B cell (primary cell): ENCODE measurements around the gene AMACR. TPM values are rescaled to one million over a fixed set of nuclear protein-coding genes. Genes with fewer than 3 reads are reported as not detected.

Experiments
- ATAC-seq: fragments of 200-7000 bp; cut with Tn5 transposase; one replicate; pipeline ENCODE4 v1.10.0; 2021; ENCODE audit warnings: low read depth, mild to moderate bottlenecking, moderate number of reproducible peaks, moderate library complexity
- CTCF ChIA-PET: fragments of 350-600 bp; sonication (Branson Sonifier 250); formaldehyde crosslinking; loops from one replicate; lab custom pipeline; 2021; ENCODE audit warnings: antibody characterized with exemption, inconsistent platforms; lab: Charles Lee
- POLR2A ChIA-PET: fragments of 350-600 bp; sonication (Branson Sonifier 250); formaldehyde crosslinking; loops from one replicate; lab custom pipeline; 2021; ENCODE audit warnings: antibody characterized with exemption; lab: Charles Lee
- DNase-seq: peaks from one replicate; pipeline ENCODE4 v3.0.0; 2013
- H2AFZ ChIP-seq: 2 replicates; pipeline ENCODE4 v1.6.1; 2012; ENCODE audit warnings: mild to moderate bottlenecking, low read depth, low read length; ENCODE audit not compliant: insufficient read depth, poor library complexity, severe bottlenecking
- H3K27ac ChIP-seq, 2 donors: 1 replicate in 1 of 2; 2 replicates in 1 of 2; pipeline ENCODE4 v1.5.1; 2012 to 2013; ENCODE audit warnings: low read length in 2 of 2, mild to moderate bottlenecking in 2 of 2, moderate library complexity in 1 of 2
- H3K27me3 ChIP-seq, 4 experiments: fragments of 200-600 bp in 1 of 4; sonication (generic) in 1 of 4; replicated peaks in 1 of 4; 1 replicate in 2 of 4; 2 replicates in 2 of 4; pipeline versions ENCODE4 v1.6.1 to v1.7.0; 2013 to 2016; ENCODE audit warnings: low read length in 3 of 4, mild to moderate bottlenecking in 2 of 4, mixed read lengths in 1 of 4, moderate library complexity in 1 of 4; ENCODE audit not compliant: insufficient read depth in 4 of 4, control insufficient read depth in 3 of 4; ENCODE audit errors: control extremely low read depth in 1 of 4
- H3K36me3 ChIP-seq, 2 experiments: replicated peaks in 1 of 2; 1 replicate in 1 of 2; 2 replicates in 1 of 2; pipeline versions ENCODE4 v1.6.1 to v1.7.1; 2013; ENCODE audit warnings: low read length in 1 of 2; ENCODE audit not compliant: insufficient read depth in 2 of 2, control insufficient read depth in 1 of 2; ENCODE audit errors: control extremely low read depth in 1 of 2, extremely low read depth in 1 of 2
- H3K4me1 ChIP-seq, 2 donors: fragments of 200-600 bp in 1 of 2; sonication (generic) in 1 of 2; 1 replicate in 1 of 2; 2 replicates in 1 of 2; pipeline versions ENCODE4 v1.5.1 to v1.6.1; 2013 to 2017; ENCODE audit warnings: low read length in 2 of 2; ENCODE audit not compliant: control insufficient read depth in 2 of 2, insufficient read depth in 2 of 2
- H3K4me2 ChIP-seq: replicated peaks from 2 replicates; pipeline ENCODE3; 2012; ENCODE audit warnings: mild to moderate bottlenecking, low read depth, low read length; ENCODE audit not compliant: poor library complexity, severe bottlenecking
- H3K4me3 ChIP-seq, 5 experiments: fragments of 200-600 bp in 1 of 5; sonication (generic) in 1 of 5; 1 replicate in 3 of 5; 2 replicates in 2 of 5; pipeline versions ENCODE4 v1.5.1 to v1.7.0; 2011 to 2016; ENCODE audit warnings: low read length in 4 of 5, mild to moderate bottlenecking in 4 of 5, low read depth in 2 of 5, control low read depth in 1 of 5, moderate library complexity in 1 of 5; ENCODE audit not compliant: insufficient read depth in 1 of 5; ENCODE audit errors: control extremely low read depth in 1 of 5, extremely low read depth in 1 of 5
- H3K79me2 ChIP-seq: fragments of 200-600 bp; sonication (generic); one replicate; pipeline ENCODE4 v1.6.0; 2016; ENCODE audit warnings: low read length; ENCODE audit not compliant: control insufficient read depth, insufficient read depth
- H3K9ac ChIP-seq: fragments of 200-600 bp; sonication (generic); 2 replicates; pipeline ENCODE4 v1.6.1; 2017; ENCODE audit warnings: mild to moderate bottlenecking, low read length, moderate library complexity
- H3K9me3 ChIP-seq, 3 donors: one replicate each; pipeline versions ENCODE4 v1.6.1 to v1.7.1; 2013; ENCODE audit warnings: low read length in 2 of 3; ENCODE audit not compliant: control insufficient read depth in 2 of 3, insufficient read depth in 1 of 3; ENCODE audit errors: control extremely low read depth in 1 of 3
- H4K20me1 ChIP-seq: 2 replicates; pipeline ENCODE4 v1.6.0; 2012; ENCODE audit warnings: mild to moderate bottlenecking, low read length; ENCODE audit not compliant: insufficient read depth, control insufficient read depth, poor library complexity, severe bottlenecking
- H3K27ac Mint-ChIP-seq: one replicate; pipeline ENCODE4 v1.8.0; 2021; ENCODE audit warnings: mixed read lengths
- H3K27me3 Mint-ChIP-seq: one replicate; pipeline ENCODE4 v1.8.0; 2021; ENCODE audit warnings: mixed read lengths
- H3K4me1 Mint-ChIP-seq: one replicate; pipeline ENCODE4 v1.8.0; 2021; ENCODE audit warnings: mixed read lengths
- H3K4me3 Mint-ChIP-seq: one replicate; pipeline ENCODE4 v1.8.0; 2021; ENCODE audit warnings: mixed read lengths
- H3K9me3 Mint-ChIP-seq: one replicate; pipeline ENCODE4 v1.8.0; 2022; ENCODE audit warnings: mixed read lengths; ENCODE audit not compliant: insufficient read depth
- EZH2 ChIP-seq: IDR thresholded peaks from 2 replicates; pipeline ENCODE4 v1.6.1; 2012; ENCODE audit warnings: borderline replicate concordance, low read depth, mild to moderate bottlenecking, moderate library complexity, low read length; ENCODE audit not compliant: insufficient read depth, poor library complexity, severe bottlenecking
- WGBS: methylation state at CpG from one replicate; pipeline ENCODE4 v1.1.5; 2013; ENCODE audit warnings: missing lambda C conversion rate; ENCODE audit not compliant: insufficient coverage; 5-methylcytosine and 5-hydroxymethylcytosine counted together
- intact Hi-C: fragments of 100-400 bp; cut with micrococcal nuclease; formaldehyde crosslinking; loops from one replicate; pipeline ENCODE4 v1.10.0; 2022
- polyA plus RNA-seq: library from polyadenylated mRNA; depleted of rRNA; stranded (reverse); fragments of >200 nt; gene quantifications from 2 replicates; pipeline ENCODE4 v1.2.3, GENCODE V29; 2012
- total RNA-seq, 2 donors: library from RNA; stranded (reverse); fragments of 120-200 nt in 1 of 2; gene quantifications; 1 replicate in 1 of 2; 2 replicates in 1 of 2; pipeline versions ENCODE4 v1.2.3 to v1.2.4, GENCODE V29; 2013 to 2022
- TF ChIP-seq, protein P1 (sequence below): fragments of 200-600 bp; IDR thresholded peaks from one replicate; pipeline ENCODE4 v1.8.0; 2022; ENCODE audit warnings: antibody characterized with exemption, mild to moderate bottlenecking

Gene AMACR
- total and polyA plus RNA-seq, 2 donors (not counting 1 experiment from before 2014, with no cell fraction given), result 2.6 to 5.8 TPM

- Histone ChIP-seq H3K4me2 (peak overlapping the region; percentile 29), H2AFZ (no peak overlapping the region), H3K4me3 (no peak overlapping the region), H3K9ac (no peak overlapping the region), H3K36me3 (no peaks in the 10 kb centered on the region), H3K9me3 (no peaks in the 10 kb centered on the region), H3K4me1 (peaks cover 12 to 14% of the 10 kb centered on the region in 2 donors), H3K27ac (no peak overlapping the region), H3K27me3 (no peaks in the 10 kb centered on the region), H3K79me2 (no peaks in the 10 kb centered on the region), H4K20me1 (no peaks in the 10 kb centered on the region)
- H3K9me3 Mint-ChIP-seq, result no peaks in the 10 kb centered on the region
- intact Hi-C loops, result no loop called here
- no peak for DNase-seq
- ATAC-seq, result no peak
- ChIA-PET CTCF (no interaction called here), POLR2A (no interaction called here)
- H3K27me3 Mint-ChIP-seq, result no peaks in the 10 kb centered on the region
- 47% methylated on average over 6 of the region's 7 CpGs for WGBS
- TF ChIP-seq EZH2, result no peak
- TF ChIP-seq, protein P1, sequence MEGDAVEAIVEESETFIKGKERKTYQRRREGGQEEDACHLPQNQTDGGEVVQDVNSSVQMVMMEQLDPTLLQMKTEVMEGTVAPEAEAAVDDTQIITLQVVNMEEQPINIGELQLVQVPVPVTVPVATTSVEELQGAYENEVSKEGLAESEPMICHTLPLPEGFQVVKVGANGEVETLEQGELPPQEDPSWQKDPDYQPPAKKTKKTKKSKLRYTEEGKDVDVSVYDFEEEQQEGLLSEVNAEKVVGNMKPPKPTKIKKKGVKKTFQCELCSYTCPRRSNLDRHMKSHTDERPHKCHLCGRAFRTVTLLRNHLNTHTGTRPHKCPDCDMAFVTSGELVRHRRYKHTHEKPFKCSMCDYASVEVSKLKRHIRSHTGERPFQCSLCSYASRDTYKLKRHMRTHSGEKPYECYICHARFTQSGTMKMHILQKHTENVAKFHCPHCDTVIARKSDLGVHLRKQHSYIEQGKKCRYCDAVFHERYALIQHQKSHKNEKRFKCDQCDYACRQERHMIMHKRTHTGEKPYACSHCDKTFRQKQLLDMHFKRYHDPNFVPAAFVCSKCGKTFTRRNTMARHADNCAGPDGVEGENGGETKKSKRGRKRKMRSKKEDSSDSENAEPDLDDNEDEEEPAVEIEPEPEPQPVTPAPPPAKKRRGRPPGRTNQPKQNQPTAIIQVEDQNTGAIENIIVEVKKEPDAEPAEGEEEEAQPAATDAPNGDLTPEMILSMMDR, result no peak
- no peak overlapping the region for H3K27ac Mint-ChIP-seq
- no peak overlapping the region for H3K4me3 Mint-ChIP-seq
- H3K4me1 Mint-ChIP-seq, result peaks cover 18% of the 10 kb centered on the region
Observed at GRCh38 chr5:34042321-34042720, 34.5 kb upstream of the AMACR start.

GRCh38 chr5:34041247-34041972 is 33.6 kb upstream of the AMACR start:
- no peak for DNase-seq
- CTCF ChIA-PET, result no interaction called here
- H3K4me1 ChIP-seq, result peaks cover 12 to 14% of the 10 kb centered on the region in 2 donors
- Mint-ChIP-seq H3K4me3 (no peak overlapping the region), H3K27ac (no peak overlapping the region), H3K4me1 (peaks cover 18% of the 10 kb centered on the region), H3K9me3 (no peaks in the 10 kb centered on the region), H3K27me3 (no peaks in the 10 kb centered on the region)
- H3K9me3 ChIP-seq, result no peaks in the 10 kb centered on the region
- no peaks in the 10 kb centered on the region for H3K79me2 ChIP-seq
- H3K27ac ChIP-seq, result no peak overlapping the region
- POLR2A ChIA-PET, result no interaction called here
- H3K27me3 ChIP-seq, result no peaks in the 10 kb centered on the region
- WGBS, result no CpG with 5 or more reads among the region's 1 CpG
- TF ChIP-seq EZH2, result no peak
- TF ChIP-seq, protein P1, result no peak
- H3K36me3 ChIP-seq, result no peaks in the 10 kb centered on the region
- H3K4me2 ChIP-seq, result no peak overlapping the region
- no peak for ATAC-seq
- H3K9ac ChIP-seq, result no peak overlapping the region
- H4K20me1 ChIP-seq, result no peaks in the 10 kb centered on the region
- intact Hi-C loops, result no loop called here
- no peak overlapping the region for H2AFZ ChIP-seq
- no peak overlapping the region for H3K4me3 ChIP-seq
